ENCODE measurements around the gene GRAMD1A.
"Not testable (repeated sequence)": the region's sequence is repeated elsewhere in the genome, so short reads cannot be mapped to it uniquely, and the experiment has no call there.

DNA sequence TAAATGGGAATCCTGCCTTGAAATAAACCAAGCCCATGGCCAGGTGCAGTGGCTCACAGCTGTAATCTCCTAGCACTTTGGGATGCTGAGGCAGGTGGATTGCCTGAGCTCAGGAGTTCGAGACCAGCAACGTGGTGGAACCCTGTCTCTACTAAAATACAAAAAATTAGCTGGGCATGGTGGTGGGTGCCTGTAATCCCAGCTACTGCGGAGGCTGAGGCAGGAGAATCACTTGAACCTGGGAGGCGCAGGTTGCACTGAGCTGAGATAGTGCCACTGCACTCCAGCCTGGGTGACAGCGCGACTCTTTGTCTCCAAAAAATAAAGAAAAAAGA lies 5.9 kb downstream of the GRAMD1A start:
- TF ChIP-seq, protein P1, sequence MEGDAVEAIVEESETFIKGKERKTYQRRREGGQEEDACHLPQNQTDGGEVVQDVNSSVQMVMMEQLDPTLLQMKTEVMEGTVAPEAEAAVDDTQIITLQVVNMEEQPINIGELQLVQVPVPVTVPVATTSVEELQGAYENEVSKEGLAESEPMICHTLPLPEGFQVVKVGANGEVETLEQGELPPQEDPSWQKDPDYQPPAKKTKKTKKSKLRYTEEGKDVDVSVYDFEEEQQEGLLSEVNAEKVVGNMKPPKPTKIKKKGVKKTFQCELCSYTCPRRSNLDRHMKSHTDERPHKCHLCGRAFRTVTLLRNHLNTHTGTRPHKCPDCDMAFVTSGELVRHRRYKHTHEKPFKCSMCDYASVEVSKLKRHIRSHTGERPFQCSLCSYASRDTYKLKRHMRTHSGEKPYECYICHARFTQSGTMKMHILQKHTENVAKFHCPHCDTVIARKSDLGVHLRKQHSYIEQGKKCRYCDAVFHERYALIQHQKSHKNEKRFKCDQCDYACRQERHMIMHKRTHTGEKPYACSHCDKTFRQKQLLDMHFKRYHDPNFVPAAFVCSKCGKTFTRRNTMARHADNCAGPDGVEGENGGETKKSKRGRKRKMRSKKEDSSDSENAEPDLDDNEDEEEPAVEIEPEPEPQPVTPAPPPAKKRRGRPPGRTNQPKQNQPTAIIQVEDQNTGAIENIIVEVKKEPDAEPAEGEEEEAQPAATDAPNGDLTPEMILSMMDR (IDR thresholded peaks at IDR 0.05; ENCODE audit: low read depth, low read length, poor library complexity, severe bottlenecking) = not testable (repeated sequence)
- not testable (repeated sequence) for TF ChIP-seq EZH2phosphoT487 (IDR thresholded peaks at IDR 0.05; ENCODE audit: borderline replicate concordance, low read length)
